Ovary (tissue), 9 donors: Measurements from ENCODE around the gene SLCO3A1. TPM values are rescaled to one million over a fixed set of nuclear protein-coding genes. Genes with fewer than 3 reads are reported as not detected.

Source experiments
- DNase-seq, 5 donors: peaks; one replicate each; pipeline ENCODE4 v3.0.0-alpha.2; 2019 to 2020
- H3K27ac ChIP-seq, 2 donors: fragments of 200-600 bp; one replicate each; pipeline versions ENCODE4 v1.5.1 to v1.8.0; 2019 to 2022
- H3K27me3 ChIP-seq: fragments of 200-600 bp; one replicate; pipeline ENCODE4 v1.8.0; 2022
- H3K36me3 ChIP-seq: fragments of 200-600 bp; sonication (generic); one replicate; pipeline ENCODE4 v1.5.1; 2019
- H3K4me1 ChIP-seq: one replicate; pipeline ENCODE4 v1.8.1; 2013; ENCODE audit warnings: mild to moderate bottlenecking, moderate library complexity; ENCODE audit not compliant: insufficient read depth
- H3K4me3 ChIP-seq: fragments of 200-600 bp; sonication (generic); one replicate; pipeline ENCODE4 v1.5.1; 2017
- H3K9me3 ChIP-seq, 2 donors: fragments of 200-600 bp in 1 of 2; sonication (generic) in 1 of 2; one replicate each; pipeline versions ENCODE4 v1.5.1 to v1.8.1; 2013 to 2019; ENCODE audit warnings: mild to moderate bottlenecking in 1 of 2, moderate library complexity in 1 of 2
- CTCF ChIP-seq, 3 donors: fragments of 450-650 bp in 2 of 3; fragments of 200-600 bp in 1 of 3; IDR thresholded peaks; one replicate each; pipeline versions ENCODE4 v1.5.1 to v1.8.0; 2016 to 2022; ENCODE audit warnings: antibody characterized with exemption in 3 of 3, mild to moderate bottlenecking in 1 of 3
- EP300 ChIP-seq: sonication (generic); formaldehyde crosslinking; IDR thresholded peaks from one replicate; pipeline ENCODE4 v1.6.1; 2017; ENCODE audit warnings: antibody characterized with exemption
- POLR2A ChIP-seq: fragments of 450-650 bp; IDR thresholded peaks from one replicate; pipeline ENCODE4 v1.6.1; 2017; ENCODE audit warnings: antibody characterized with exemption, mild to moderate bottlenecking, moderate library complexity
- WGBS, 3 donors: extraction: QIAGEN DNeasy Blood & Tissue Kit in 1 of 3; methylation state at CpG; one replicate each; pipeline versions ENCODE4 v1.1.5 to v1.1.7; 2013 to 2017; 5-methylcytosine and 5-hydroxymethylcytosine counted together
- intact Hi-C, 4 donors: fragments of 100-400 bp; cut with DNase I; formaldehyde crosslinking; loops; one replicate each; pipeline versions ENCODE4 v1.11.0 to v1.15.1; 2022 to 2023
- polyA plus RNA-seq, 2 donors: library from polyadenylated mRNA; stranded (reverse); fragments of 200-250 nt in 1 of 2; fragments of 350-450 nt in 1 of 2; fragmentation: Illumina TruSeq in 1 of 2; extraction: RNeasy Lipid Tissue Mini Kit (QIAGEN cat#74804) in 1 of 2; gene quantifications; one replicate each; pipeline ENCODE4 v1.2.3, GENCODE V29; 2013 to 2014
- total RNA-seq, 7 donors: library from RNA; depleted of rRNA in 2 of 7; stranded (reverse); fragments of >200 nt in 2 of 7; fragmentation: NEBNext Ultra II Directional in 3 of 7; extraction: Animal tissue kit (Norgen Biotek cat#: 25700) in 3 of 7; gene quantifications; one replicate each; pipeline versions ENCODE4 v1.1.0 to v1.2.4, GENCODE V29; 2016 to 2023
- donor health status: DM: no; HTN: no; CAD: no; lungs with moderate emphysema.
- donor health status: DM: no; HTN: no; CAD: no.
- donor health status: Bipolar disorder and iron deficiency.
- donor health status: DM: yes; HTN: yes; CAD: no.
- donor health status: DM: no; HTN: no; CAD: no.
- donor health status: DM: yes; HTN: yes; CAD: no.

The SLCO3A1 gene
- total and polyA plus RNA-seq, 9 donors = 5.0 to 20.0 (median 12.5) TPM

GRCh38 chr15:91849180-91849579 lies 4.3 kb upstream of the SLCO3A1 start:
- Histone ChIP-seq H3K9me3 (no peaks in the 10 kb centered on the region), H3K27ac (no peak overlapping the region), H3K36me3 (no peaks in the 10 kb centered on the region), H3K27me3 (no peaks in the 10 kb centered on the region), H3K4me1 (peaks cover 5% of the 10 kb centered on the region), H3K4me3 (no peak overlapping the region)
- intact Hi-C loops = loop anchor here in 1 of 4 donors (5.0 kb wide), 1 partner anchor 233 kb away; no protein-coding TSS in a partner anchor
- no peak for DNase-seq
- TF ChIP-seq EP300 = no peak
- no peak for TF ChIP-seq POLR2A
- TF ChIP-seq CTCF (IDR thresholded peaks at IDR 0.05) = no peak
- WGBS, 3 donors = 27 to 61% (median 53%) methylated on average over 3 of the region's 3 CpGs

GRCh38 chr15:91849749-91850161 lies 3.8 kb upstream of the SLCO3A1 start:
- intact Hi-C loops = loop anchor here (5.0 to 10.0 kb wide), 6 partner anchors 95 to 545 kb away; no protein-coding TSS in a partner anchor
- Histone ChIP-seq H3K27me3 (no peaks in the 10 kb centered on the region), H3K36me3 (no peaks in the 10 kb centered on the region), H3K4me1 (peaks cover 5% of the 10 kb centered on the region), H3K27ac (no peak overlapping the region), H3K9me3 (no peaks in the 10 kb centered on the region), H3K4me3 (no peak overlapping the region)
- 79 to 83% (median 81%) methylated on average over 7 of the region's 7 CpGs for WGBS, 3 donors
- DNase-seq = no peak
- TF ChIP-seq CTCF (IDR thresholded peaks at IDR 0.05) = peak in 2 of 3 donors; percentile 10 to 11
- no peak for TF ChIP-seq EP300
- no peak for TF ChIP-seq POLR2A

GRCh38 chr15:91852741-91853510 lies 582 bp upstream of the SLCO3A1 start:
- Histone ChIP-seq H3K36me3 (no peaks in the 10 kb centered on the region), H3K4me3 (peak overlapping the region; percentile 67), H3K9me3 (no peaks in the 10 kb centered on the region), H3K27ac (peak overlapping the region; percentile 94 to 95), H3K4me1 (peaks cover 13% of the 10 kb centered on the region), H3K27me3 (no peaks in the 10 kb centered on the region)
- intact Hi-C loops = loop anchor here in 3 of 4 donors (5.0 to 10.0 kb wide), 6 partner anchors 92 to 548 kb away; no protein-coding TSS in a partner anchor
- no peak for TF ChIP-seq EP300
- no peak for TF ChIP-seq POLR2A
- peak in 2 of 3 donors; percentile 71 to 82 for TF ChIP-seq CTCF (IDR thresholded peaks at IDR 0.05)
- peak; percentile 62 to 83 (median 76) for DNase-seq
- 0 to 1% (median 1%) methylated on average over 44 to 70 of the region's 70 CpGs for WGBS, 3 donors

GRCh38 chr15:91853948-91854638 lies 585 bp downstream of the SLCO3A1 start:
- Histone ChIP-seq H3K27ac (peak overlapping the region; percentile 94 to 95), H3K36me3 (no peaks in the 10 kb centered on the region), H3K27me3 (no peaks in the 10 kb centered on the region), H3K4me3 (peak overlapping the region; percentile 67), H3K9me3 (no peaks in the 10 kb centered on the region), H3K4me1 (peaks cover 13% of the 10 kb centered on the region)
- WGBS, 3 donors = 1 to 2% (median 2%) methylated on average over 55 to 60 of the region's 60 CpGs
- intact Hi-C loops = loop anchor here in 3 of 4 donors (5.0 to 10.0 kb wide), 6 partner anchors 91 to 549 kb away; no protein-coding TSS in a partner anchor
- TF ChIP-seq CTCF (IDR thresholded peaks at IDR 0.05) = peak in 1 of 3 donors; percentile 43
- no peak for TF ChIP-seq POLR2A
- peak; percentile 22 to 65 (median 54) for DNase-seq
